Stimulated activated CD8-positive, alpha-beta memory T cell treated with anti-CD3 and anti-CD28 coated beads, Interleukin-4, amount 100 ng/mL, for 4 hours (primary cell): ENCODE measurements around the gene SIM2.
"Not testable (repeated sequence)": the region's sequence is repeated elsewhere in the genome, so short reads cannot be mapped to it uniquely, and the experiment has no call there.

Experiments used
- DNase-seq, 2 donors: peaks; one replicate each; pipeline ENCODE4 v3.0.0-alpha.2; 2020; ENCODE audit warnings: low read depth in 2 of 2, low spot score in 1 of 2

Gene SIM2, protein sequence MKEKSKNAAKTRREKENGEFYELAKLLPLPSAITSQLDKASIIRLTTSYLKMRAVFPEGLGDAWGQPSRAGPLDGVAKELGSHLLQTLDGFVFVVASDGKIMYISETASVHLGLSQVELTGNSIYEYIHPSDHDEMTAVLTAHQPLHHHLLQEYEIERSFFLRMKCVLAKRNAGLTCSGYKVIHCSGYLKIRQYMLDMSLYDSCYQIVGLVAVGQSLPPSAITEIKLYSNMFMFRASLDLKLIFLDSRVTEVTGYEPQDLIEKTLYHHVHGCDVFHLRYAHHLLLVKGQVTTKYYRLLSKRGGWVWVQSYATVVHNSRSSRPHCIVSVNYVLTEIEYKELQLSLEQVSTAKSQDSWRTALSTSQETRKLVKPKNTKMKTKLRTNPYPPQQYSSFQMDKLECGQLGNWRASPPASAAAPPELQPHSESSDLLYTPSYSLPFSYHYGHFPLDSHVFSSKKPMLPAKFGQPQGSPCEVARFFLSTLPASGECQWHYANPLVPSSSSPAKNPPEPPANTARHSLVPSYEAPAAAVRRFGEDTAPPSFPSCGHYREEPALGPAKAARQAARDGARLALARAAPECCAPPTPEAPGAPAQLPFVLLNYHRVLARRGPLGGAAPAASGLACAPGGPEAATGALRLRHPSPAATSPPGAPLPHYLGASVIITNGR

DNA sequence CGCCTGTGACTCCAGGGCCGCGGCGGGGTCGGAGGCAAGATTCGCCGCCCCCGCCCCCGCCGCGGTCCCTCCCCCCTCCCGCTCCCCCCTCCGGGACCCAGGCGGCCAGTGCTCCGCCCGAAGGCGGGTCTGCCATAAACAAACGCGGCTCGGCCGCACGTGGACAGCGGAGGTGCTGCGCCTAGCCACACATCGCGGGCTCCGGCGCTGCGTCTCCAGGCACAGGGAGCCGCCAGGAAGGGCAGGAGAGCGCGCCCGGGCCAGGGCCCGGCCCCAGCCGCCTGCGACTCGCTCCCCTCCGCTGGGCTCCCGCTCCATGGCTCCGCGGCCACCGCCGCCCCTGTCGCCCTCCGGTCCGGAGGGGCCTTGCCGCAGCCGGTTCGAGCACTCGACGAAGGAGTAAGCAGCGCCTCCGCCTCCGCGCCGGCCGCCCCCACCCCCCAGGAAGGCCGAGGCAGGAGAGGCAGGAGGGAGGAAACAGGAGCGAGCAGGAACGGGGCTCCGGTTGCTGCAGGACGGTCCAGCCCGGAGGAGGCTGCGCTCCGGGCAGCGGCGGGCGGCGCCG lies at the start of gene SIM2:
TSS of gene SIM2 (plus strand) at position 135 of the 565 bp plus-strand sequence. CDS start 632 bp downstream, outside the sequence.
- DNase-seq = no peak

DNA sequence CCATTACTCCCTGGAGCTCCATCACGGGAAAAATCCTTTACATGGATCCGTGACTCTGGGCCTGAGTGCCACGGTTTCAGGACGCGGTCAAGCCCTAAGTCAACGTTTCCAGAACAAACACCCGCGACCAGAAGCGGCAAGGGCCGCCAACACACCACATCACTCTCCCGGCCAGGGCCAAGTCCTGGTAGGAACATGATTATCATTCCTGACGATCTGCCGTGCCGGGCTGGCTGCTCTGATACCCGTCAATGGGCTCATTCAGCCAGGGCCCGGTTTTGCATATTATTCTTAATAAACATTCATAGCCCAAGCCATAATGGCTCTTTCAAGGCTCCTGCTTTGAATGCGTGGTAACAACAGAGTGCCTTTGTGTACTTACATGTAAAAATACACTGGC lies 44.6 kb upstream of the SIM2 start:
- no peak for DNase-seq

- DNase-seq = no peak
Measured at GRCh38 chr21:36654796-36655325, 44.1 kb upstream of the SIM2 start.

DNA sequence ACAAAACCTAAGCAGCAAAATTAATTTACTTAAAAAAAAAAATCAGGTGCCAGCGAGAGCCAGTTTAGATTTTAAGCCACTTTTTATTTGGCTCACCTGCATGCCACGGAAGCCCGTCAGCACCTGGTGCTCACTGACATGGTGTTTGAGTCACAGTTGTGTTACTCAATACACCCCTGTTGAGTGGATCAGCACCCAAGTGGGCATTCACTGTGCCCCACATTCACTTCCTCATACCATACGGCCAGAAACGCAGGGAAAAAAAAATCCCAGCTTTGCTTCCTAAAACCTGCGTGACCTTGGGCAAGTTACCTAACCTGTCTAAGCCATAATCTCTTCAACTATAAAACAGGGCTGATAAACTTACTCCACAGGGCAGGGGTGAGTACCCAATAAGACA lies 42.8 kb upstream of the SIM2 start:
- DNase-seq = no peak

DNA sequence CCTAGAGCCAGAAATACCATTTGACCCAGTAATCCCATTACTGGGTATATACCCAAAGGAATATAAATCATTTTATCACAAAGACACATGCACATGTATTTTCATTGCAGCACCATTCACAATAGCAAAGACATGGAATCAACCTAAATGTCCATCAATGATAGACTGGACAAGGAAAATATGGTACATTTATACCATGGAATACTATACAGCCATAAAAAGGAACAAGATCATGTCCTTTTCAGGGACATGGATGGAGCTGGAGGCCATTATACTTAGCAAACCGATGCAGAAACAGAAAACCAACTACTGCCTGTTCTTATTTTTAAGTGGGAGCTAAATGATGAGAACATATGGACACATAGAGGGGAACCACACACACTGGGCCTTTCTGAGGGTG lies 41.6 kb upstream of the SIM2 start:
- DNase-seq = not testable (repeated sequence)

- DNase-seq = no peak
Measured at GRCh38 chr21:36657999-36658398, 40.9 kb upstream of the SIM2 start.

DNA sequence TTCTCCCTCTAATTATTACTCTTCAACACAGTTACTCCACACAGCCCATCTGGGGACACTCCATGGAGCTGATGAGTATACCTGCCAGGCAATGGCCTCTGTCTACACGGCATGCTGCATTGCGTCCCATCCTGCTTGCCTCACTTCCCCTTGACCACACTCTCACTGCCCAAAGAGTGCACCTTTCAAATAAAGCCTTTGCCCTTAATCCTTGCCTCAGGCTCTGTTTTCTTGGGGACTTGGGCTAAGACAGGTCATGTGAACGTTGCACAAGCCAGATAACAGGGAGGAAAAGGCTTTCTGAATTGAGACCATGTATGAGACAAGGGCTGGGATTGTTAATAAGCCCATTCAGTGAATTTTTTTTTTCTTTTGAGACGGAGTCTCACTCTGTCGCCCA lies 40.0 kb upstream of the SIM2 start:
- no peak for DNase-seq

GRCh38 chr21:36661511-36662309 lies 37.2 kb upstream of the SIM2 start:
- DNase-seq = no peak

- no peak for DNase-seq
Measured at GRCh38 chr21:36663033-36663855, 35.7 kb upstream of the SIM2 start.

GRCh38 chr21:36664662-36664990 lies 34.3 kb upstream of the SIM2 start:
- no peak for DNase-seq

DNA sequence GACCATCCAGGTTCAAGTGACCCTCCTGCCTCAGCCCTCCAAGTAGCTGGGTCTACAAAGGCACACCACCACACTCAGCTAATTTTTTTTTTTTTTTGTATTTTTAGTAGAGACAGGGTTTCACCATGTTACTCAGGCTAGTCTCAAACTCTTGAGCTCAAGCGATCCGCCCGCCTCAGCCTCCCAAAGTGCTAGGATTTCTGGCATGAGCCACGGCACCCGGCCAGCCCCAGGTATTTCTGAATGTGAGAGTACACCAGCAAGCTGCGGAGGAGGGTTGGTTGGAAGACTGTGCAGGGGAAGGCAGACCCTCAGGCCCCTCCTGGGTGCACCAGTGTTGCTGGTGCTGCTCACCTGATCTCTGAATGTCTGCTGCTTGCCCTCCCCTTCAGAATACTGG lies 33.1 kb upstream of the SIM2 start:
- no peak for DNase-seq

GRCh38 chr21:36668713-36669112 lies 30.2 kb upstream of the SIM2 start:
- DNase-seq = no peak

- DNase-seq = no peak
Measured at GRCh38 chr21:36671836-36672235, 27.1 kb upstream of the SIM2 start.

GRCh38 chr21:36672296-36672695 lies 26.6 kb upstream of the SIM2 start:
- not testable (repeated sequence) for DNase-seq

DNA sequence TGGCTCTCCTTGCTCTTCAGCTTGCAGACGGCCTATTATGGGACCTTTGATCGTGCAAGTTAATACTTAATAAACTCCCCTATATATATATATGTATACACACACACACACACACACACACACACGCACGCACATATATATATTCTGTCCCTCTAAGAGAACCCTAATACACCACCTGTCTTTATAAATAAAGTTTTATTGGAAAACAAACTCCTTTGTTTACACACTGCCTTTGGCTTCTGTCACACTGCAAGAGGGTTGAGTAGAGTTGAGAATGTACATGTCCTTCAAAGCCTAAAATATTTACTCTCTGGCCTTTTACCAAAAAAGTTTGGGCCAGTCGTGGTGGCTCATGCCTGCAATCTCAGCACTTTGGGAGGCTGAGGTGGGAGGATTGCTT lies 26.2 kb upstream of the SIM2 start:
- DNase-seq = no peak

- DNase-seq = no peak
Measured at GRCh38 chr21:36676039-36676950, 22.6 kb upstream of the SIM2 start.

- no peak for DNase-seq
Measured at GRCh38 chr21:36677443-36677842, 21.5 kb upstream of the SIM2 start.

DNA sequence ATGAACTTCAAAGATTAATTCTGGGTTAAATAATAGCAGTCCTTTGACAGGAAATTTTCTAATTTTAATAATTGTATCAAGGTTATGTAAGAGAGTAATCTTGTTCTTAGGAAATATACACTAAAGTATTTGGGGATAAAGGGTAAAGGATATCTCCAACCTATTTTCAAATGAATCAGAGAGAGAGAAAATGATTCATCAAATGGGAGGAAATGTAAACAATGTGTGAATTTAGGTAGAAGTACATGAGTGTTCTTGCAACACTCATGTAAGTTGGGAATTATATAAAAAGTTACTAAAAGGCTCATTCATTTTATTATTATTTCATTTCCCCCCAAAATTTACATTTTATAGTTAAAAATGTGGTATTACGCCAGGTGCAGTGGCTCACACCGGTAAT lies 20.4 kb upstream of the SIM2 start:
- DNase-seq = no peak

DNA sequence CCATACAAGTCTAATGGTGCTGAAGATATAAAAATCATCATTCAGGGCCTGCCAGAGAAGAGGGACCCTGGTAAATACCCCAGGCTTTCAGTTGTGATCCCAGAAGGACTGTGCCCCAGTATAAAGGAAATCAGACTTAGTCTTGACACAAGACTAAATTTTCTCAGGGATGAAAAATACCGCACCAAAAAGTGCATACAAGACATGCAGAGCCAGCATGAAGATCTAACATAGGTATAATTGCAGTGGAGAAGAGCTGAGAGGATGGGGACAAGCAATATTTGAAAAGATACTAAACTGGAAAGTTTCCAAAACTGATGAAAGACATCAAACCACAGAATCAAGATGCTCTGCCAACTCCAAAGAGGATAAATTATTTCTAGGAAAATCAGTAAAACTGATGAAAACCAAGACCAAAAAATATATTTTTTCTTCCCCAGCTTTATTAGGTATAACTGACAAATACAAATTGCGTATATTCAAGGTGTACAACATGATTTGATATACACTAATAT lies 17.7 kb upstream of the SIM2 start:
- no peak for DNase-seq
